ENCODE results near the gene COG2.

Gene COG2

GRCh38 chr1:230700132-230700531 lies 57.9 kb downstream of the COG2 start:
- FAIRE-seq (no peak), DNase-seq (ENCODE audit: low spot score) (no peak)

- FAIRE-seq: no peak
- no peak for DNase-seq (ENCODE audit: low spot score)
Measured at GRCh38 chr1:230701434-230701833, 59.2 kb downstream of the COG2 start.

GRCh38 chr1:230701895-230702768 lies 59.9 kb downstream of the COG2 start:
- DNase-seq (ENCODE audit: low spot score) (no peak), FAIRE-seq (no peak)

- FAIRE-seq (no peak), DNase-seq (ENCODE audit: low spot score) (no peak)
Measured at GRCh38 chr1:230702934-230703678, 60.8 kb downstream of the COG2 start.

- DNase-seq (ENCODE audit: low spot score) (no peak), FAIRE-seq (no peak)
Measured at GRCh38 chr1:230703679-230704385, 61.6 kb downstream of the COG2 start.

GRCh38 chr1:230704830-230705229 lies 62.5 kb downstream of the COG2 start:
- DNase-seq (ENCODE audit: low spot score) (no peak), FAIRE-seq (no peak)

GRCh38 chr1:230705289-230706019 lies 63.2 kb downstream of the COG2 start:
- FAIRE-seq (no peak), DNase-seq (ENCODE audit: low spot score) (no peak)

- FAIRE-seq (no peak), DNase-seq (ENCODE audit: low spot score) (no peak)
Measured at GRCh38 chr1:230706020-230706699, 63.9 kb downstream of the COG2 start.

GRCh38 chr1:230706887-230707731 lies 64.8 kb downstream of the COG2 start:
- DNase-seq (ENCODE audit: low spot score) (no peak), FAIRE-seq (no peak)

- no peak for FAIRE-seq
- no peak for DNase-seq (ENCODE audit: low spot score)
Measured at GRCh38 chr1:230707732-230708630, 65.7 kb downstream of the COG2 start.

- FAIRE-seq (no peak), DNase-seq (ENCODE audit: low spot score) (no peak)
Measured at GRCh38 chr1:230708631-230709580, 66.6 kb downstream of the COG2 start.

GRCh38 chr1:230709619-230710542 lies 67.6 kb downstream of the COG2 start:
- DNase-seq (ENCODE audit: low spot score): no peak
- FAIRE-seq: no peak

GRCh38 chr1:230710543-230710904 lies 68.2 kb downstream of the COG2 start:
- DNase-seq (ENCODE audit: low spot score) (no peak), FAIRE-seq (no peak)

- FAIRE-seq (no peak), DNase-seq (ENCODE audit: low spot score) (no peak)
Measured at GRCh38 chr1:230711245-230711644, 69.0 kb downstream of the COG2 start.

GRCh38 chr1:230712470-230712942 lies 70.2 kb downstream of the COG2 start:
- FAIRE-seq (no peak), DNase-seq (ENCODE audit: low spot score) (no peak)

GRCh38 chr1:230713138-230713537 lies 70.9 kb downstream of the COG2 start:
- FAIRE-seq (no peak), DNase-seq (ENCODE audit: low spot score) (no peak)

GRCh38 chr1:230713547-230713914 lies 71.2 kb downstream of the COG2 start:
- DNase-seq (ENCODE audit: low spot score) (no peak), FAIRE-seq (no peak)
